DMS53 (cell line): Measurements from ENCODE around the gene HSD17B1.
"Not testable (repeated sequence)": the region's sequence is repeated elsewhere in the genome, so short reads cannot be mapped to it uniquely, and the experiment has no call there.

Source experiments
- DNase-seq: peaks from one replicate; lab custom pipeline; 2025; lab: John Stamatoyannopoulos, UW

The HSD17B1 gene

DNA sequence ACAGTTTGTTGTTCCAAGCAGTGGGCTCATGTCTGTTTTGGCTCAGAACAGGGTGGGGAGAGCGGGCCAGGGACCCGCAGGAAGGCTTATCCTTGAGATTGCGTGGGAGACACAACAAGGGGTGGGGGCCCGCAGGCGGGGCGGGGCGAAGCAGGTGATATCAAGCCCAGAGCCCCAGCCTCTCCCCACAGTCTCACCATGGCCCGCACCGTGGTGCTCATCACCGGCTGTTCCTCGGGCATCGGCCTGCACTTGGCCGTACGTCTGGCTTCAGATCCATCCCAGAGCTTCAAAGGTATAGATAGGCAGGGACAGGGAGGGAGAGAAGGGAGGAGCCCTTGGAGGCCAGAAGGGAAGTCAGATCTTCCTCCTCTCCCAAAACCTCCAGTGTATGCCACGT, at the start of gene HSD17B1:
TSS of gene HSD17B1 (plus strand) at position 188 of the 400 bp plus-strand sequence. CDS start at position 199, 11 bp downstream.
- DNase-seq: not testable (repeated sequence)

DNA sequence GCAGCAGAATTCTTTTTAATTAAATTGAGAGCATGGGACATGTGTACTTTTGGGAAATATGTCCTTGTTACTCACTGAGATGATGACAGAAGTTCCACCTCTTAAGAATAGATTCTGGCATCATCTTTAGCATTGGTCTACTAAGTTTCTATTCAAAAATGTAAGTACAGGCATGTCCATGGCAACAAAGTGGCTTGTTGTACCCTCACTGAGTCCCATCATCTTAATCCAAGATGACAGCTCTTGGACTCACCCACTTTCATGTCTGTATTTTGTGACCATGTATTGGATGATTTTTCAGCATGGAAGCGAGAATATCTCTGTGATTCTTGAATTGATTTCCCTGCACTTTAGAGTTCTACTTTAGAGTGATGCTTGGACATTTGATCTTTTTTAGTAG, 49.8 kb upstream of the HSD17B1 start:
- no peak for DNase-seq

GRCh38 chr17:42507671-42508070, 45.1 kb upstream of the HSD17B1 start:
- DNase-seq: no peak

- DNase-seq: no peak
These were observed 44.1 kb upstream of the HSD17B1 start for GRCh38 chr17:42508426-42509165.

DNA sequence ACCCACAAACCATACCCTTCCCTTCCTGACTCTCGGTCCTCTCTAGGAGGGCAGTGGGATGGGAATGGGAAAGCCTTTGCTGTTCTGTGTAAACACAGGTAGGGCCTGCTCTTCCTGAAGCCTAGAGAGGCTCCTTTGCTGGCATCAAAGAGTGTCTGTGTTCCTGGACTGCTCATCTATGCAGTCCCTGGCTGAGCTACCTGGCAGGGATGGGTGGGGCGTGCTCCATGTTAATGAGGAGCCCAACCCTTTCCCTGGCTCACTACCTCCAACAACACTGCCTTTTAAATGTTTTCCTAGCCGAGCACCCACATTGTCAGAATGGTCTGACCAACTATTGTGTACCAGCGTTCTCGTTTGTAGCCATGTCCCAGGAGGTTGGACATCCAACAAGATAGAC, 43.3 kb upstream of the HSD17B1 start:
- DNase-seq: no peak

DNA sequence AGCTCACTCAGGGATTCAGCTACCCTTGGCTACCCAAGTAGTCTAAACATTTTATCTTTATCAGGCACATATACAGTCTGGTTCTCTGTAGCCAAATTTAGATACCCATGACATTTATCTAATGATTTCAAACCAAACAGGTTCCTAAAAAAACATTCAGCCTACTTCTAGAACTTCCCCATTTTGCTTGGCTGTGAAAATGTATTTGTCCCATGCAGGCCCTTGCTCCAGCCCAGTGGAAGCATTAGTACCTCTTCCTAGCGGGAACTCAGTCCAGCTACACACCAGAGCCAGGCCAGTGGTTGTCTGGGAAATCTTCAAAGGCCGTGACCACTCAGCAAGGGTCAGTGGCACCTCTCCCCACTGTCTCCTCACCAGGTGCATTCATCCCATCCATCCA, 42.9 kb upstream of the HSD17B1 start:
- DNase-seq: no peak

DNA sequence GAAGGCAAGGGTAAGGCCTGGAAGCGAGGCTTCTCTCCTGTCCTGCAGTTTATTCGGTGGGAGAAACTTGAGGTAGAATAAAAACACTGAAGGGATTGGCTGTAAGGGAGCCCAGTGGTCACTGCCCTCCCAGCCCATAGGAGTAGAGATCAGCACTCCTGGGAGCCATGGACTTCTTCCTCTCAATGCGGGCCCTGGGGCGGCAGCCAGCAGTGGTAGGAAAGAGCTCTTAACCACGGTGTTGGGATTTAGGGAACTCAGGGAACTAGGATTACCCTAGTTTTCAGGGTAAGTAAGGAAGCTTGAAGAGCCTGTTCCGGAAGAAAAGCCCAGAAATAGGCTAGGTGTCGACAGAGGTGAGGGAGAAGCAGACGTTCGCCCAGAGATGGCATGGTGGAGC, 40.5 kb upstream of the HSD17B1 start:
- DNase-seq: no peak

GRCh38 chr17:42512733-42513251, 39.9 kb upstream of the HSD17B1 start:
- DNase-seq: no peak

DNA sequence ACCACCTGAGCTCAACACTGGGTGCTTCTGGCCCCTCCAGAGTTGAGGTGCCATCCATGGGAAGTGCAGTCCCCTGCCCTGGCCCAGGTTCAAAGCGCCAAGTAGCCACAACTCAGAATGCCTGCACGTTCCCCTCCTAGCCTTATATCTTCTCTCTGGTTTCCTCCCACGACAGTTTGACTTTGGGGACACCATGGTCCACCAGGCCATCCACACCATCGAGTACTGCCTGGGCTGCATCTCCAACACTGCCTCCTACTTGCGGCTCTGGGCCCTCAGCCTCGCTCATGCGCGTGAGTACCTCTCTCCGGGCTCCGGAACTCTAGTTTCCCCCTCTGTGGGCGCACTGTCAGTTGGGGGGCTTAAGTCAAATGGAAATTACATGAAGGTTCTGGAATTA, 39.0 kb upstream of the HSD17B1 start:
- no peak for DNase-seq

GRCh38 chr17:42514279-42514678, 38.4 kb upstream of the HSD17B1 start:
- DNase-seq: no peak

GRCh38 chr17:42514867-42515266, 37.9 kb upstream of the HSD17B1 start:
- no peak for DNase-seq

DNA sequence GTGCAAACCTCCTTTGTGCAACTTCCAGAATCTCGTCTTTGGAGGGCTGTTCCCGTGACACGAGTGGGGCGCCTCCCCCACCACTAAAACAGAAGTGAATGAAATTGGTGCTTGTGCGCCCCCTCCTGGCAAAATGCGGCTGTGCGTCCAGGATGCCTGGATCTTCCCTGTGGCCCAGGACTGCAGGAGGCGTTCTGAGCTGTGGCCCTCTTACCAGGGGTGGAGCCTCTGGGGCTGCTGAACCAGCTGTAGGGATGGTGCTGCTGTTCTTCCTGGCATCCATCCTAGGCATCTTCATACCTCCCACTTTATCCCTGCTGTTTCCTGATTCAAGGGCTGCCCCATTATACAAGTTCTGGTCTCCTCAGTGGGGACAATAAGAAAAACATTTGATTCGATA, 35.2 kb upstream of the HSD17B1 start:
- DNase-seq: peak; percentile 90

DNA sequence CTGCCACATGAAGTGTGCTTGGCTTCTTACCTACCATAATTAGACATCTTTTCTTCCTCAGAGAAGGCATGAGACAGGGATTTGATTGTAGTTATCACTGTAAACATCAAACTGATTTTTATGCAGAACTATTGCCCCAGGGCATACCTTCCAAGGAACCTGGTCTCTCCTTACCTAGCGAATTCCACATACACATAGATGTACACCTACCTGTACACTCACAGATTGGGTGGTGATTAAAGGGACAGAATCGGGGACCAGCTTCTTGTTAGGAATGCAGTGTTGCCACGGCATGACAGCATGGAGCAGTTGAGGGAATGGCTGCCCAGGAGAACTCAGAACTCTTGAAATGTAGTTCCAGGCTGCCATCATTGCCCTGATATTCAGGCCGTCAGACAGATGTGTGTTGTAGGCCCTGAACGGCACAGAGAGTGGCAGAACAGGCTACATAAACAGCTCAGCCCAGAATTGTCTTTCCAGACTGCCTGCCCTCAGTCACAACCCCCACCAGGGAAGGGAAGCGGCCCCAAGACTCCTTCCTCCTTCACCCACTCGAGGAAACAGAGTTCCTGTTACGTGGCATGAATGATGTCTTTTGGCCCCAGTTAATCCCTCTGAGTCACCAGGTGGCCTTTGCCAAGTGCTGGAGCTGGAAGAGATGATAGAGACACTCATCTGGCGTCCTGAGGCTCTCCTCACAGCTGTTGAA, 34.5 kb upstream of the HSD17B1 start:
- peak; percentile 43 for DNase-seq

- DNase-seq: no peak
These were observed 33.8 kb upstream of the HSD17B1 start for GRCh38 chr17:42518755-42519545.

- no peak for DNase-seq
These were observed 32.9 kb upstream of the HSD17B1 start for GRCh38 chr17:42519546-42520491.

DNA sequence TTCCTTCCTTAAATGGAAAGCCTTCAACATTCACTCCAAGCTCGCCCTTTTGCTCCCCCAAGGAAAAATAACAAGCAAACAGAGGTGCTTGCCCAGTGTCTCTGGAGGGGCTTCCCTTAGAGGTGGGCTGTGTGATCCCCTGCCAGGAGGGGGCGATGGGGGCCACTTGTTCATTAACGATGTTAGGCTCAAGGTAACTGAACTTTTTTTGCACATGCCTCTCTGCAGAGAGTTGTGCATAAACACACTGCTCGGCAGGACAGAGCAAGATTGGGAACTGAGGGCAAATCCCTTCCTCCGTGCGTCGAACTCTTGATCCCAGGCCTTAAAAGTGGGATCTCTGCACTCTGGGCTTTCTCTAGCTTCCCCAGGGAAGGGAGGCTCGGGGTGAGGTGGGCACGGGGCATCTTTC, 32.2 kb upstream of the HSD17B1 start:
- DNase-seq: no peak

DNA sequence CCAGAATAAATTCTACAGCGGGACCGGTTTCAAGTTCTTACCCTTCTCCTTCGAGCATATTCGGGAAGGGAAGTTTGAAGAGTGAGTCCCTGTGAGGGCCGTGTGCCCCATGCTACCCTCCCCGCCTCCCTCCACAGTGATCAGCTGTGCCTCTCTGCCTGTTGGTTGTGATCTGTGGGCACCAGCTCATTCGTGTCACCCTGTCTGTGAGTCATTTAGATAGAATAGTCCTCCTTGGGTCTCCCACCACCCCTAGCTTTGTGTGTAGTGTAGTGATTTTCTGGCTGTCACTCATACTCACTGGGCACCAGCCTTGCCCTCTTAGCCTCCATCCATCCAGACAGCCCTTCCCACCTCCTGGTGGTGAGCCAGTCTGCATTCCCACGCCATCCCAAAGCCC, 31.7 kb upstream of the HSD17B1 start:
- no peak for DNase-seq

DNA sequence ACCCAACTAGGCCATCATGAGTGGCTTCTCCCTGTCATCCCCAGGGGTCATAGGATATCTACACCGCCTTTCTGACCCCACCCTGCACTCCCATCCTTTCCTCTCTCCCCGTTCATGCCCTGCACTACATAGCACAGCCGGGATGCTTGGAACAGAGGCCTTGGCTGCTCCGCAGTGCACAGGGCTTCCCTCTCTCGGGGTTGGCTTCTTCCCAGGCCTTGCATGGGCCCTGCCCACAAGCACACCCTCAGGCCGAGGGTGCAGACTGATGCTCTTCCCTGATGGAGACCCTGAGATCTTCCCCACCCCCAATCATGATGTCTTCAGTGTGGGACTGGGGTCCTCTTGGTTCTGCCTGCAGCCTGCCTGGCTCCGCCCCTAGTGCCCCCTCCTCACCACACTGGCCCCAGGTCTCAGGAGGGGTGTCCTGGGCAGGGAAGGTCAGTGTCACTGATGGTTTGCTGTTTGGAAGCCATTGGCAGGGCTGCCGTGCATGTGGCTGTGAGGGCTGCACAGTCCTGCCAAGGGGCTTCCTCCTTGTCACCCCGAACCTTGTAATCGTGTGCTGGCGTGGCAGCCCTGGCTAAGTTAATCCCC, 31.0 kb upstream of the HSD17B1 start:
- no peak for DNase-seq

- no peak for DNase-seq
These were observed 30.4 kb upstream of the HSD17B1 start for GRCh38 chr17:42522263-42522790.

- DNase-seq: no peak
These were observed 29.9 kb upstream of the HSD17B1 start for GRCh38 chr17:42522798-42523278.

DNA sequence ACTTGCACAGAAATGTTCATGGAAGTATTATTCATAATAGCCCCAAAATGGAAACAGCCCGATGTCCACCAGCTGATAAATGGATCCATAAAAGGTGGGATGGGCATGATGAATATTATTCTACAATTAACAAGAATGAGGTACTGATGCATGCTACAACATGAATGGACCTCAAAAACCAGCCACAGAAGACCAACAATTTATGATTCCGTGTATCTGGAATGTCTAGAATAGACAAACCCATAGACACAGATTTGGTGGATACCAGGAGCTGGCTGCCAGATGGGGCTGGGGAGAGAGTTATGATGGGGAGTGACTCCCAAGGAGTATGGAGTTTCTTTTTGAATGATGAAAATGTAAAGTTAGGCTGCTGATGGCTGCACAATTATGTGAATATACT, 27.5 kb upstream of the HSD17B1 start:
- DNase-seq: no peak
